A549 (cell line): ENCODE measurements around the gene TALDO1. TPM values are rescaled to one million over a fixed set of nuclear protein-coding genes. Genes with fewer than 3 reads are reported as not detected.

Experiments used
- ATAC-seq, 2 experiments: fragments of 200-7000 bp in 1 of 2; fragments of >200 bp in 1 of 2; cut with Nextera tagmentation in 1 of 2; cut with Tn5 transposase in 1 of 2; 3 replicates each; pipeline versions ENCODE4 v1.8.0 to v1.9.1; 2018 to 2020; ENCODE audit warnings: mild to moderate bottlenecking in 1 of 2, moderate library complexity in 1 of 2
- CTCF ChIA-PET: fragments of 300-600 bp; sonication (Branson Sonifier 250); formaldehyde crosslinking; extraction: SDS; loops from one replicate; lab custom pipeline; 2021; ENCODE audit warnings: antibody characterized with exemption, inconsistent platforms; lab: Yijun Ruan, JAX
- POLR2A ChIA-PET: fragments of 350-600 bp; formaldehyde crosslinking; extraction: SDS; loops from one replicate; lab custom pipeline; 2021; ENCODE audit warnings: antibody characterized with exemption, inconsistent platforms; lab: Yijun Ruan, JAX
- DNase-seq, 2 experiments: peaks; one replicate each; pipeline versions ENCODE4 v3.0.0 to v3.0.0-alpha.2; 2011 to 2016; ENCODE audit warnings: low read depth in 1 of 2, low spot score in 1 of 2
- FAIRE-seq: peaks from 2 replicates; lab custom pipeline; 2011; peaks lifted over from hg19 to GRCh38; lab: Jason Lieb, UNC
- H3K27ac ChIP-seq, 2 experiments: fragments of >200 bp; sonication (Bioruptor Twin); formaldehyde crosslinking; 3 replicates each; pipeline ENCODE4 v1.5.1; 2016 to 2017
- H3K4me1 ChIP-seq: fragments of >200 bp; sonication (Bioruptor Twin); formaldehyde crosslinking; 3 replicates; pipeline ENCODE4 v1.6.1; 2016
- H3K4me2 ChIP-seq: fragments of >200 bp; sonication (Bioruptor Twin); formaldehyde crosslinking; 3 replicates; pipeline ENCODE4 v1.6.1; 2016
- H3K4me3 ChIP-seq: fragments of >200 bp; sonication (Bioruptor Twin); formaldehyde crosslinking; 3 replicates; pipeline ENCODE4 v1.5.1; 2016
- H3K9me3 ChIP-seq: fragments of >200 bp; sonication (Bioruptor Twin); formaldehyde crosslinking; 3 replicates; pipeline ENCODE4 v1.6.1; 2016
- CBX8 ChIP-seq: fragments of 200-600 bp; sonication (generic); IDR thresholded peaks from 2 replicates; pipeline ENCODE4 v1.6.1; 2016
- CEBPB ChIP-seq, 2 experiments: fragments of >200 bp in 1 of 2; sonication (Bioruptor Twin) in 1 of 2; formaldehyde crosslinking in 1 of 2; IDR thresholded peaks; 2 replicates each; pipeline ENCODE4 v1.6.1; 2012 to 2016
- E2F6 ChIP-seq: IDR thresholded peaks from 2 replicates; pipeline ENCODE4 v1.6.1; 2012; ENCODE audit warnings: low read depth, borderline replicate concordance
- HOXB13 ChIP-seq: fragments of 250-450 bp; sonication (Bioruptor Pico); IDR thresholded peaks from 2 replicates; pipeline ENCODE4 v1.5.0; 2020; ENCODE audit warnings: low read depth, mild to moderate bottlenecking, moderate library complexity
- JUN ChIP-seq, 2 experiments: fragments of >200 bp; sonication (Bioruptor Twin); formaldehyde crosslinking; IDR thresholded peaks; 2 replicates in 1 of 2; 3 replicates in 1 of 2; pipeline ENCODE4 v1.6.1; 2016 to 2017
- NFE2L2 ChIP-seq: fragments of 150-350 bp; conservative IDR thresholded peaks from 2 replicates; pipeline ENCODE4 v1.6.1; 2014; ENCODE audit warnings: low read length
- PBX3 ChIP-seq: IDR thresholded peaks from 2 replicates; pipeline ENCODE4 v1.6.1; 2012
- RAD21 ChIP-seq, 2 experiments: fragments of >200 bp in 1 of 2; sonication (Bioruptor Twin) in 1 of 2; formaldehyde crosslinking in 1 of 2; IDR thresholded peaks in 1 of 2; conservative IDR thresholded peaks in 1 of 2; 2 replicates in 1 of 2; 3 replicates in 1 of 2; pipeline ENCODE4 v1.6.1; 2012 to 2018; ENCODE audit warnings: inconsistent platforms in 1 of 2
- RARB ChIP-seq: fragments of 250-450 bp; sonication (Bioruptor Pico); IDR thresholded peaks from 2 replicates; pipeline ENCODE4 v1.8.0; 2021; ENCODE audit warnings: mild to moderate bottlenecking, moderate library complexity
- REST ChIP-seq: fragments of 200-600 bp; sonication (generic); IDR thresholded peaks from 2 replicates; pipeline ENCODE4 v1.6.1; 2016; ENCODE audit warnings: antibody characterized with exemption, mild to moderate bottlenecking, moderate library complexity
- RFX5 ChIP-seq: fragments of 450-650 bp; IDR thresholded peaks from 2 replicates; pipeline ENCODE4 v1.7.1; 2014; ENCODE audit warnings: antibody characterized with exemption, mild to moderate bottlenecking, moderate library complexity
- RNF2 ChIP-seq: fragments of 200-600 bp; sonication (generic); IDR thresholded peaks from 2 replicates; pipeline ENCODE4 v1.6.1; 2016; ENCODE audit warnings: low read depth, mild to moderate bottlenecking, antibody characterized with exemption, moderate library complexity, borderline replicate concordance
- TP53 ChIP-seq: fragments of 250-450 bp; sonication (Bioruptor Pico); IDR thresholded peaks from 2 replicates; pipeline ENCODE4 v1.5.0; 2021; ENCODE audit warnings: mild to moderate bottlenecking, moderate library complexity
- ZC3H11A ChIP-seq: fragments of 450-650 bp; IDR thresholded peaks from 2 replicates; pipeline ENCODE4 v1.6.1; 2014; ENCODE audit warnings: antibody characterized with exemption, mild to moderate bottlenecking
- WGBS: methylation state at CpG from one replicate; pipeline ENCODE4 v1.1.6; 2017; ENCODE audit errors: missing lambda C conversion rate; 5-methylcytosine and 5-hydroxymethylcytosine counted together
- polyA plus RNA-seq, 4 experiments: library from polyadenylated mRNA; depleted of rRNA in 3 of 4; stranded (reverse); fragments of >200 nt; fragmentation: RNase III in 1 of 4; extraction: RNeasy Plus Mini Kit Qiagen cat#74134 plus additional on column Dnase treatment in 1 of 4; gene quantifications; 2 replicates in 3 of 4; 3 replicates in 1 of 4; pipeline ENCODE4 v1.2.3, GENCODE V29; 2011 to 2017

TALDO1 gene
- polyA plus RNA-seq, 2 of the 4 experiments (the other 2 are of a cell fraction) = 287 to 391 TPM

GRCh38 chr11:786235-787083 is 39.2 kb downstream of the TALDO1 start:
- TF ChIP-seq RAD21 (conservative IDR thresholded peaks at IDR 0.05 in 1 of 2, IDR thresholded peaks at IDR 0.05 in 1 of 2) = no peak
- TF ChIP-seq PBX3 = no peak
- no peak for TF ChIP-seq CEBPB (IDR thresholded peaks at IDR 0.05)
- Histone ChIP-seq H3K27ac (no peak overlapping the region), H3K4me3 (no peak overlapping the region), H3K9me3 (no peaks in the 10 kb centered on the region), H3K4me1 (peaks cover 23% of the 10 kb centered on the region), H3K4me2 (no peak overlapping the region)
- WGBS = 85% methylated on average over 18 of the region's 24 CpGs
- no peak for DNase-seq
- ChIA-PET CTCF (interaction anchor here (0.8 to 1.2 kb wide), 3 partner anchors 10 to 124 kb away, joined by 3 read pairs; no protein-coding TSS in a partner anchor), POLR2A (interaction anchor here (0.6 to 2.0 kb wide), 2 partner anchors 10 kb away, joined by 3 to 5 read pairs; no protein-coding TSS in a partner anchor)
- no peak for ATAC-seq
- no peak for FAIRE-seq

- no peak overlapping the region for H3K4me2 ChIP-seq
- FAIRE-seq = no peak
- POLR2A ChIA-PET = interaction anchor here (0.6 to 2.0 kb wide), 2 partner anchors 9 to 10 kb away, joined by 3 to 5 read pairs; no protein-coding TSS in a partner anchor
- 86% methylated on average over 17 of the region's 24 CpGs for WGBS
- TF ChIP-seq TP53 (CRISPR knock-in tag) (no peak), ZC3H11A (no peak), RARB (CRISPR knock-in tag) (no peak), E2F6 (no peak), CEBPB (IDR thresholded peaks at IDR 0.05) (no peak), JUN (IDR thresholded peaks at IDR 0.05) (no peak), RNF2 (no peak), NFE2L2 (no peak), PBX3 (no peak), RFX5 (no peak), HOXB13 (CRISPR knock-in tag) (no peak), REST (no peak), CBX8 (no peak)
- TF ChIP-seq, all 56 proteins: peak for 0
- DNase-seq (no peak), ATAC-seq (no peak)
- Histone ChIP-seq H3K4me3 (no peak overlapping the region), H3K4me1 (peaks cover 23% of the 10 kb centered on the region), H3K27ac (no peak overlapping the region), H3K9me3 (no peaks in the 10 kb centered on the region)
- CTCF ChIA-PET = interaction anchor here (1.2 kb wide), 1 partner anchor 10 kb away, joined by 3 read pairs; no protein-coding TSS in a partner anchor
These were observed 39.9 kb downstream of the TALDO1 start for GRCh38 chr11:787084-787675.
